Stimulated activated CD8-positive, alpha-beta memory T cell treated with anti-CD3 and anti-CD28 coated beads, Interleukin-15, amount 100 ng/mL, for 24 hours (primary cell): ENCODE data around the gene RBSN.
"Not testable (repeated sequence)": the region's sequence is repeated elsewhere in the genome, so short reads cannot be mapped to it uniquely, and the experiment has no call there.

Source experiments
- DNase-seq: peaks from one replicate; pipeline ENCODE4 v3.0.0-alpha.2; 2020; ENCODE audit warnings: low read depth

RBSN gene

DNA sequence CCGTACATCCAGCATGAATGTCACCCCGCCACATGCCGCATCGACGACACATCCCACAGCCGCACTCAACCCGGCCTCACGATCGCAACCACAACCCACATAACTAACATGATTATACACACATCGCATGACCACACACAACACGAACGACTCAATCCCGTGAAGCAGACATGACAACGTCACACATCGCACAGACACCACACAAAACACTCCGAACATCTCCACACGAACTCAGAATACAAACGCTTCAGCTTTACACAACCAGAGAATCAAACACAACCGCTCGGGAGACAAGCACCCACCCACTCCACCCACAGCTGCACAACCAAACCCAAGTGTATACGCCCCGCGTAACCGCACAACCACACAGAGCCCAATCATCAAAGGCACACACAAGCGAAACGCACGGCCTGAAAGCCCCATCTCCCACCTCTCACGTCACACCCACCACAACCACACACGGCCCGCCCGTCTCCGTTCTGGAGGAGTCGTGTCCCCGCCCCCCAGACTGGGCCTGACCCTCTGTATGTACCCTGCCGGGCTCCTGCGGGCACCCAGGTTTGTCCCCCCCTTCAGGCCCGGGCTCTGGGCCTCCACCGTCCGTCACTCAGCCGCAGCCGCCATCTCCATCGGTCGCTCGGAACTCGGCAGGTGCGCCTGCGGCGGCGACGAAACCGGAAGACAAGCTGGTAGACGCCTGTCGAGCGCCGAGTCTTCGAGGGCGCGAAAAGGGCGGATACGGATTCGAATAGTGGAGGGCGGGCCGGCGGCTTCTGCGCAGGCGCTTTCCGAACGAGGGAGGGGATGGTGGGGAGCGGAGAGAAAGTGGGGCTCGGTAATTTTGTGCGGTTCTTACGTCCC is at the start of gene RBSN:
Gene RBSN, minus strand, starts transcription at position 646 of the 861 bp plus-strand sequence. CDS start 3,028 bp downstream, outside the sequence.
- DNase-seq, result peak; percentile 88

GRCh38 chr3:15148614-15149013 is 49.7 kb upstream of the RBSN start:
- no peak for DNase-seq

DNA sequence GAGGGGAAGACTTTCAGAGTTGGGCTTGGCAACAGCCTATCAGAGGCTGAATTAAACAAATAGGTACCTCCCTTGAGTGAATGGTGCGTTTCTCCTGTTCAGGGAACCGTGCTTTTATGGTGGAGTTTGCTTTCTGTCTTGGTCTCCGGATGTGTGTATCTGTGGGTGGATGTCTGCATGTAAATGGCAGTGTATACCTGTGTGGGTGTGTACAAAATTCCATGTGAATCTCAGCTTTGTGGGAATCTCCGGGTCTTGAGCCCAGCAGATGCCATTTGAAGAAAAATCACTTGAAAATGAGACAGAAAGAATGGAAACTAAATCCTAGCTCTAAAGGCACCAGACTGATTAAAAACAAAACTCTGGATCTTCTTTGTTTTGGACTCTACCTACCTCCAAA is 37.9 kb upstream of the RBSN start:
- not testable (repeated sequence) for DNase-seq

DNA sequence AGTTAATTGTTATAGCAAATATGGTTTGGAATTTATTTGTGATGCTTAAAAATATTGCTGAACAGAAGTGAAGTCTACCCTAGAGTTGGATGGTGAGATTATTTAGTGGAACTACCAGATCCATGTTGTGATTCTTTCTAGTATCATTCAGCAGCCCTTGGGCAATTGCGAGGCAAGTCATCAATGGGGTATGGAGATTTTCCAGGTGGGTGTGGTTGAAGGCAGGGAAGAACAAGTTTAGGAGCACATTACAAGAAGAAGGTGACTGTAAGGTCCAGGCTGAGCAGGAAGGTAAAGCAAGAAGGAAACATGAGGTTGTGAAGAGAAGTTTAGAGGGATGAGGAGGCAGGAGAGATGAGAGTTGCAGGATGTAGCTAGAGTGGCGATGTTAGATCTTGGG is 36.0 kb upstream of the RBSN start:
- not testable (repeated sequence) for DNase-seq

GRCh38 chr3:15128403-15128802 is 29.5 kb upstream of the RBSN start:
- DNase-seq, result not testable (repeated sequence)

- DNase-seq, result not testable (repeated sequence)
Observed at GRCh38 chr3:15126975-15127374, 28.0 kb upstream of the RBSN start.

GRCh38 chr3:15122398-15122797 is 23.4 kb upstream of the RBSN start:
- DNase-seq, result no peak

DNA sequence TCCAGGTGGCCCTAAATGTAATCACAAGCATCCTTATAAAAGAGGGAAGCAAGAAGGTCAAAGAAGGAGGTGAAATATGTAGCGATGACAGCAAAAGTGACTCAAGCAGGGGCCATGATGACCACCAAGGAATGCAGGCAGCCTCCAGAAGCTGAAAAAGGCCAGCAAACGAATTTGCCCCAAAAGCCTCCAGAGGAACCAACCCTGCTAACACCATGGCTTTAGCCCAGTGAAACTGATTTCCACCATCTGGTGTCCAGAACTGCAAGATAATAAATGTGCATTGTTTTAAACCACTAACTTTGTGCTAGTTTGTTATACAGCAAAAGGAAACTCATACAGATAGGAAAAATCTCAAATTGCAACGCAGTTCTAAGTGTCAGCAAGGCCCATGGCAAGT is 23.0 kb upstream of the RBSN start:
- no peak for DNase-seq

DNA sequence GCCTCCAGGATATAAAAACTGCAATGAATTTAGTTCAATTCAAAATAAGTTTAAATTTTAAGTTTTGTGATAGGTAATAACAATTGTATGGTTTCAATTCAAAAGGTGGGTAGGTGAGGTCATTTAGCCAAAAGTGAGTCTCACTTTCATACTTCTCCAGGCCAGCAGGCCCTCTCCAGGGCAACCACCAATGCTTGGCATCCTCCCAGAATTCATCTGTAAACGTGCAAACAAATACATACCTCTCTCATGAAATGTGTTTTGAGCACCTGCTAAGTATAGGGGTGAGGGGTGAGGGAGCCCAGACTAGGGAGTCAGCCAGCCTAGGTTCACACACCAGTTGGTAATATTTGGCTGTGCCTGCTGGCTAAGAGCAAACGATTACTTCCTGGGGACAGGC is 22.0 kb upstream of the RBSN start:
- no peak for DNase-seq

DNA sequence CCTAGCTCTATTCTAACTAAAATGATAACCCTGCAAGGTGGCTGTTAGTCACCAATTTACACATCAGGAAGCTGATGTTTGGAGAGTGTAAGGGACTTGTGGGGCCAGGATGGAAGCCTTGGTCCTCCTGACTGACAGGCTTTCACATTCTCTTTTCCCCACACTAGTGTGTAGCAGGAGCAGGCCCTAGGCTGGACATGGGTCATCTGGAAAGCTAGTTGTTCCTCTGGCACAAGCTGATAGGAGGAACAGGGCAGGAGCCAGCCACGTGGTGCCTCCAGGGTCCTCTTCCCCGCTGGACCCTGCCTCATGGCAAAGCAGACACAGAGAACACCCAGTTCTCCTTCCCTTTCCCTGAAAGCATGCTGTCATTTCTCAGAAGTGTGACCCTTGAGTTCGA is 18.1 kb upstream of the RBSN start:
- DNase-seq, result no peak

- no peak for DNase-seq
Observed at GRCh38 chr3:15116032-15116669, 17.2 kb upstream of the RBSN start.

- no peak for DNase-seq
Observed at GRCh38 chr3:15114466-15115358, 15.8 kb upstream of the RBSN start.

DNA sequence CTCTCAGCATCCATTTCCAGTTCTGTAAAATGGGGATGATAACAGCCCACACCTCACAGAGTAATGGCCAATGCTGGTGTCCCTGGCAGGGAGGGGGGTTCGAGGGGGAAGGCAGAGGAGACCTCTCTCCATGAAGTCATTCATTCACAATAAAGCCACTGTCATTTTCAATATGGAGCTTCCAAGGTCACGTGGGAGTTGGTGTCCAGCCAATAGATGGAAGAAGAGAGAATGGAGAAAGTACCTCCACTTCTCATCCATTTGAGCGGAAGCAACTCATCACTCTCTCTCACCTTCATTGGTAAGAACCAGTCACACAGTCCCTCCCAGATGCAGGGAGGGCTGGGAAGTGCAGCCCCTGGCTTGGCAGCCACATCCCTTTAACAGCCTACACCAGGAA is 14.9 kb upstream of the RBSN start:
- DNase-seq, result no peak

DNA sequence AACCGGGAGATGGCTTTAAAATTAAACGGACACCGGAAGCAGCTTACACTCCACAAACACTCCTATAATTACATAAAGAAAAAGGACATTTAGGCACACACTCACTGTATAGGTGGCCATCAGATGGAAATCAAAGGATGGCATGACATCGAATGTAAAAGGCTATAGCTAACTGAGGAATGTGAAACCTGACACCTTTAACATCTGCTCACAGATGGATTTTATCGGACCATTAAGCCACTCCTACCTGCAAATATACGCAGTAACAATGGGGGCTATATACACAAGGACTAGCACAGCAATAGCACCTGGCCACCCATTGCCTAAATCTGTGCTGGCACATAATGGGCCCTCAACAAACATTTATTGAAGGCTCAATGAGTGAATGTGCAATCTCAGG is 14.5 kb upstream of the RBSN start:
- DNase-seq, result no peak

GRCh38 chr3:15112011-15112410 is 13.1 kb upstream of the RBSN start:
- no peak for DNase-seq

DNA sequence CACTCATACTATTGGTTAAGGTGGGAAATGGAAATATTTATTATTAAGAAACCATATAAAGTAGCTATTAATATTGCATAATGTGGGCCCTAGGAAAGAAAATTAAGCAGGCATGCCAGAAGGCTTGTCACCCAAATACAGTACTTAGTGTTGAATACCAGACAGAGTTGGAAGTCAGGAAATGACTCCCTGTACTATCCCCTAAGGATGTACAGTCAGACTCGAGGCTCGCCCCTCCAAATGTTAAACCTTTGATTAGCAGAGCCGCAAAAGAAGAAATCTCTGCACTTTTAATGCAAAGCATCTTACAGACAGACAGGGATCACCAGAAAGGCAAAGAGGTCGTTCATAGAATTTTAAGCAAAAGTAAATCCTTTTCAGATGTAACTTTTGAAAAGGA is 11.3 kb upstream of the RBSN start:
- DNase-seq, result no peak

- DNase-seq, result no peak
Observed at GRCh38 chr3:15108869-15109268, 9.9 kb upstream of the RBSN start.

GRCh38 chr3:15108082-15108545 is 9.2 kb upstream of the RBSN start:
- DNase-seq, result peak; percentile 63

DNA sequence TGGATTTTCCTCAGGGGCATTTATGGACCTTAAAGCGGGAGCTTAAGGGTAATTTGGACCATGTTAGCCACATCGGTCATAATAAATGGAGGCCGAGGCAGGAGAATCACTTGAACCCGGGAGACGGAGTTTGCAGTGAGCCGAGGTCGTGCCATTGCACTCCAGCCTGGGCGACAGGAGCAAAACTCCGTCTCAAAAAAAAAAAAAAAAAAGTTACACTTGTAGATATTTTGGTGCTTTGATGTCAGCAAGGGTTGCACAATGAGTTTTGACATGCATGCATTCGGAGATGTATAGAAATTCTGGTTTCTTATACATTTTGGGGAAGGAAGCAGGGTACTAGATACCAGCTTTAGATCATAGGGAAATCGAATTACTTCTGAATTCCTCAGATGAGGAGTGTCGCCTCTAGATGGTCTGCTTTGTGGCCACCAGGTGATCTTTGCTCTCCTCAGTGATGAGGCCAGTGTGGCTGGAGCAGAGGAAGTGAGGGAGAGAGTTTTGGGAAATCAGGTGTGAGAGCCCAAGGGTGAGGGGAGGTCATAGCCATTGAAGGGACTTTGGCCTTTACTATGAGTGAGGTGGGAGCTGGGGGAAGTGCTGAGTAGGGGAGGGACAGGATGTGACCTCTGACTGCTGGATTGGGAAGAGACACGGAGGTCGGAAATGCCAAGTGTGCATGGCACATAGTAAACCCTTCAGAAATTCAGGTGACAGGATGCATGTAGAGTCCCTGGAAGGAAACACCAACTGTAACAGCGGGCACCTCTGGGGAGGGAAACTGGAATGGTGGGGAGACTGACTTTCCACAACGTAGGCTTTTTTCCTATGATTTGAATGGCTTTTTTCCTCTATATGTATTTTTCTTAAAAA is 8.4 kb upstream of the RBSN start:
- no peak for DNase-seq

DNA sequence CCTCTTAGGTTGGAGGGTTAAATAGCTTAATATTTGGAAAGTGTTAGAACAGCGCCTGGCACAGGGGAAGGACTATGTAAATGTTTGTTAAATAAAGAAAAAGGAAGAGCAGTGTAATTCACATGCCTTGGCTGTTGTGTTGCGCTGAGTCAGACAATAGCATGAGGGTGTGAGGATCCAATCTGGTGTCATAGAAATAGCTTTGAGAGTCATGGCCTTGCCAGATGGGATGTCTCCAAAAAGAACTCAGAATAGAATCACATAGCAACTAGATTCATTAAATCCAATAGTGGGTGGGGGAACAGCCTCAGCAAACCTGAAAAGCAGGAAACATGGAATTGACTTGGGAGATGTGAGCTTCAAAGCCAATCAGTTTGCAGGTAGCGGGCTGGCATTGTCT is 3.9 kb upstream of the RBSN start:
- no peak for DNase-seq

DNA sequence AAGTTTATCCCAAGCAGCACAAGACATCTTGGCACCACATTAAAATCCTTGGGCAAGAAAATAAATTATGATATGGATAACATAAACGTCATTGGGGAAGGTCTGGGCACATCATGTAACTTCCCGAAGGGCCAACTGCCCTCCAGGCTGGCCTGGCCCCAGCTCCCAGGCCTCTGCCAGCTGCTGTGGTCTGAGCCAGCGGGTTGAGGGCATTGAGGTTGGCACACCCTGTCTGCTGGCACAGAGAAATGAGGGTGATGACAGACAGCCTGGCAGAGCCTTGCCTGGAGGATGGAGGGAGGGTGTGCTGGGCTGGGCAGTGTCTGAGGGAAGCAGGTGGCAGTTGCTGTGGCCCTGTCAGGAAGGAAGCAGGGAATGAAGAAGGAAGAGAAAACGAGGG is 3.3 kb upstream of the RBSN start:
- no peak for DNase-seq
